GM18520 (cell line): Measurements from ENCODE around the gene CHERP.

Experiments
- ATAC-seq: cut with Tn5 transposase; IDR thresholded peaks from one replicate; pipeline ENCODE4 v1.9.1; 2021; ENCODE audit not compliant: unreplicated experiment

CHERP gene, protein sequence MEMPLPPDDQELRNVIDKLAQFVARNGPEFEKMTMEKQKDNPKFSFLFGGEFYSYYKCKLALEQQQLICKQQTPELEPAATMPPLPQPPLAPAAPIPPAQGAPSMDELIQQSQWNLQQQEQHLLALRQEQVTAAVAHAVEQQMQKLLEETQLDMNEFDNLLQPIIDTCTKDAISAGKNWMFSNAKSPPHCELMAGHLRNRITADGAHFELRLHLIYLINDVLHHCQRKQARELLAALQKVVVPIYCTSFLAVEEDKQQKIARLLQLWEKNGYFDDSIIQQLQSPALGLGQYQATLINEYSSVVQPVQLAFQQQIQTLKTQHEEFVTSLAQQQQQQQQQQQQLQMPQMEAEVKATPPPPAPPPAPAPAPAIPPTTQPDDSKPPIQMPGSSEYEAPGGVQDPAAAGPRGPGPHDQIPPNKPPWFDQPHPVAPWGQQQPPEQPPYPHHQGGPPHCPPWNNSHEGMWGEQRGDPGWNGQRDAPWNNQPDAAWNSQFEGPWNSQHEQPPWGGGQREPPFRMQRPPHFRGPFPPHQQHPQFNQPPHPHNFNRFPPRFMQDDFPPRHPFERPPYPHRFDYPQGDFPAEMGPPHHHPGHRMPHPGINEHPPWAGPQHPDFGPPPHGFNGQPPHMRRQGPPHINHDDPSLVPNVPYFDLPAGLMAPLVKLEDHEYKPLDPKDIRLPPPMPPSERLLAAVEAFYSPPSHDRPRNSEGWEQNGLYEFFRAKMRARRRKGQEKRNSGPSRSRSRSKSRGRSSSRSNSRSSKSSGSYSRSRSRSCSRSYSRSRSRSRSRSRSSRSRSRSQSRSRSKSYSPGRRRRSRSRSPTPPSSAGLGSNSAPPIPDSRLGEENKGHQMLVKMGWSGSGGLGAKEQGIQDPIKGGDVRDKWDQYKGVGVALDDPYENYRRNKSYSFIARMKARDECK

DNA sequence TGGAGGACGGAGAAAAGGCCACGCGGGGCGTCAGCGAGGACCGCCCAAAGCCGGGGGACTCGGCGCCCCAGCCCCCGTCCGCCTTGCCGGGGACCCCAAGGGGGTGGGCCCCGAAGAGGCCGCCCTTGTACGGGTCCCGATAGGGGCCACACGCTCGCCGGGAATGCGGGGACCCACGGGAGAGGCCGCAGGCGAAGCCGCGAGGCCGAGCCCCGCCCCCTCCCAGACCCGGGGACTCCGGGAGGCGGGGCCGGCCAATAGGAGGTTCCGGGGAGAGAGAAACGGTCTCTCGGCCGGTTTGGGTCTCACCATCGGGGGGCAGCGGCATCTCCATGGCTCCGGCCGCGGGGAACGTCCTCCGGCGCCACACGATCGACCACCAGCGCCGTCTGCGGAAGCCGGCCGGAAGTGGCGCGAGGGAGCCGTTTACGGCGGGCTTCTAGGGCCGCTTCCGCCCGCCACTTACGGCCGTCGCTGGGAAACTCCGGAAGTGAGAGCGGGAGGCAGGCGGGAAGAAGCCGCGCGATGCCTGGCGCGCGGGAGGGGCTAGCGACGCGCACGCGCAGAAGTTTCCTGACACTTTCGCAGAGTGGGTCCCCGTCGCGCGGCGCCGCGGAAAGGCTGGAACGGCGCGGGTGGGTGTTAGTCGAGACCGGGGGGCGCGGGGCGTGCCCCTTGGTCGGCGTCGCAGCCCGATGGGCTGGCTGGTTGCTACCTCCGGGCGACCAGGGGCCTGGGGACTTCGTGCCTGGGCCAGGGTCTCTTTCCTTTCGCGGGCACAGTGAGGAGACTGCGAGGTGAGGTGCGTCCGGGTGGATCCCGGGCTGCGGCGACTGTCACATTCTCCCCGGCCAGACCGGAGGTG lies at the start of gene CHERP:
CHERP (minus strand) TSS at position 393 of the 865 bp plus-strand sequence; CDS start at position 334, 59 bp downstream.
- ATAC-seq: peak; percentile 69

DNA sequence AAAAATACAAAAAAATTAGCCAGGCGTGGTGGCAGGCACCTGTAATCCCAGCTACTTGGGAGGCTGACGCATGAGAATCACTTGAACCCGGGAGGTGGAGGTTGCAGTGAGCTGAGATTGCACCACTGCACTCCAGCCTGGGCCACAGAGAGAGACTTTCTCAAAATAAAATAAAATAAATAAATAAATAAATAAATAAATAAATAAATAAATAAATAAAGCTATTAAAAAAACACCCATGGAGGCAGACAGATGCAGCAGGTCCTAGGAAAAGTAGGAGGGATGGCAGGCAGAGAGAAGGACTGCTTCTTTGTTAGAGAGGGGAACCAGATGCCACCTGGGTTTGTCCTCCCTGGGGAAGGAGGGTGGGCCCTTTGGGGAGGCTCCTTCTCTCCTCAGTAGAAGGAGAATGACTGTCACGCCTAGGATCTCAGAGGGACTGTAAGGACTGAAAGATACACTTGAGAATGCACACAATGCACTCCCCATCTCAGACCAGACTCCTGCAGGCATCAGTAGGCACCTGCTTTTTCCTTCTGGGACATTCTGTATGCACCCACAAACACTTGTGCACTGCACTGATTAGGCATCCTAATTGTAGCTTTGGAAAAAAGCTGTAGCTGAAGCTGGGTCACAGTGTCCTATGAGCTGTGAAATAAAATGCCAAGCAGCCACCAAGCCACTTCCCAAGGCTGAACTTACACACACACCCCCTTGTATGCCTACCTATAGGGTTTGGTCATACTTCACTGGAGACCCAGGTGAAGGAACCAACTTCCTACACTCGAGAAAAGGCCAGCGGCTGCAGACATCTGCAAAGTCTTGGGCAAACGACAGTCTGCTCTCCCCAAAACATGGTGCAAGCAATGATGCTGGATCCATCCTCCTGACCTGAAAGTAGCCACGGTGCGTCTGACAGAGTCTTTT lies 48.9 kb upstream of the CHERP start:
- no peak for ATAC-seq

DNA sequence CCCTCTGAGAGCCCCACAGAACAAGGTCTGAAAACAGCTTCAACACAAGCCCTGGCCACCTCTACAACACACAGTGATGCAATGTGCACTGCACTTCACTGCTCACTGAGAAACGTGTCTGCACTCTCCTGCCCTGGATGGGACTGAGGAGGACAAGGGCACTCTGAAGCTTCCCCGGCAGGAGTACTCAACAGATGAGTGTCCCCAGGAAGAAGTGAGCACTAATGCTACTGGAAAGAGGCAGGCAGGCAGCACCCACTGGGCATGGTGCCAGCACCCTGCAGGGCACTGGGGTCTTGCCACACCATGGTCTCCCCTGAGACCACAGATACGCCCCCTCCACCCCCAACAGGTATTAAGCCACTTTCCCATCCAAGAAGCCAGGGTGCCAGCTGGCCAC lies 47.7 kb upstream of the CHERP start:
- no peak for ATAC-seq

DNA sequence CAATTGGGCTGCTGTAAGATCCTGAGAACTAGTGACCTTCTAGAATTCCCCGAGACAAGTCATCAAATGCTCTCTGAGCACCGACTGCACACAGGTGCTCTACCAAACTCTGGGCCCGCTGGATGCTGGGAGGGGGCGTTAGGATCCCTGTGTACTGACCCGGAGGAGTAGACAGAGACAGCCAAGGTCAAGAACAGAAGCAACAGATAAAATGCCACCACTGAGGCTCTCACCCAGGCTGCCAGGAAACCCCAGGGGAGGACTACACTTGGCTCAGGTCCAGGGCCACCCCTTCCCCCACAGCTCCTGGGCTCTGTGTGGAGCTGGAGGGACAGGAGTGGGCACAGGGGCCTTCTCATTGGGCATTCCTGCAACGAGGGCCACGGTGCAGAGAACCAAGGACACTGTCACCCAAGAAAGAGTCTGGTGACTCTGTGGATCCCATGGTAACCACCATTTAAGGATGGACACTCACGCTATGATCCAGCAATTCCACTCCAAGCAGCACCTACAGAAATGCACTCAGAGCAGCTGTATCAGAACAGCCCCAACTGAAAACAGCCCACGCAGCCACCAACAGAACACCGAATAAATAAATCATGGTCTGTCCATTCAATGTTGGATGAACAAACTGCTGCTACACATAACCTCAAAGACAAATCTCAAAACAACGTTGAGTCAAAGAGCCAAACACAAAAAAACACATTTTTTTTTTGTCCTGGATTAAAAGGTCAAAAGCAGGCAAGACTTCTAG lies 46.8 kb upstream of the CHERP start:
- peak; percentile 3 for ATAC-seq

DNA sequence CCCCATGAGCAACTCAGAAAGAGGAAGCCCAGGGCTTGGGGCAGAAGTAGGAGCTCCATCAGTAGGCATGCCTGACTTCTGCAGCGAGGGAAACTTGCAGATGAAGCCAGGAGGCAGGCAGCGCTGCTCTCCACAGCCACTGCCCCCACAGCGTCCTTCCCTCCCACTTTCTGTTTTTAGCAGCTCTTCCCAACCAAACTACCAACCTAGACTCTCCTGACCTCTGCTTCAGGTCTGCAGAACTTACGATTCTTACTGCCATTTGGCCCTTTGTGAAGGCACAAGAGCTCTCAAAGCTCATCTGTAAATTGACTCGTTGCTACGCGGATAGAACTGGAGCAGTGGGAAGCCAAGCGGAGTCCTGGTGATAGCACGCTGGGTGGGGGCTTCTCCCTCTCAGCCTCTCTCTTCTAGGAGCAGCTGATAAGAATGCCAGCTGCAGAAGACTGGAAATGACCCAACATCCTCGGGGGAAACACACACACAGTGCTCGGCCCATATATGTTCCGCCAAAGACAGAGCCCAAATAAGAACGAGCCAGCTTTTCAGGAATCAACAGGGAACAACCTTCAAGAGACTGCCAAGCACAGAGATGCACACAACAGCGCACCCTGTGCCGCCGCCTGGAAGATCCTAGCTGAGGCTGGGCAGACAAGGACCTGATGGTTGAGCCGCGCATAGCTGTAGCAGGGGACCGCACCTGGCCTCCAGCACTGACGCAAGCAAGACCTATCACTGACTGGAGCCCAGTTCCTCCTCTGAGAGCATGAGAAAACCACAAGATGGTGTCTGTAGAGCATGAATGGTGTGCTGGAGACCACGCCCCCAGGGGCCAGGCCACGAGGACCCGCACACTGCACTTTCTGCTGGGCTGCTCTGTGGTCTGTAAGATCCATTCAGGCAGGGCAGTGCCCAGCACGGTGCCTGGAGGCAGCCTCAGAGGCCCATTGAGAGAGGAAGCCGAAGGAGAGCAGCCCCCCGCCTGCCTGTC lies 45.9 kb upstream of the CHERP start:
- peak; percentile 29 for ATAC-seq

DNA sequence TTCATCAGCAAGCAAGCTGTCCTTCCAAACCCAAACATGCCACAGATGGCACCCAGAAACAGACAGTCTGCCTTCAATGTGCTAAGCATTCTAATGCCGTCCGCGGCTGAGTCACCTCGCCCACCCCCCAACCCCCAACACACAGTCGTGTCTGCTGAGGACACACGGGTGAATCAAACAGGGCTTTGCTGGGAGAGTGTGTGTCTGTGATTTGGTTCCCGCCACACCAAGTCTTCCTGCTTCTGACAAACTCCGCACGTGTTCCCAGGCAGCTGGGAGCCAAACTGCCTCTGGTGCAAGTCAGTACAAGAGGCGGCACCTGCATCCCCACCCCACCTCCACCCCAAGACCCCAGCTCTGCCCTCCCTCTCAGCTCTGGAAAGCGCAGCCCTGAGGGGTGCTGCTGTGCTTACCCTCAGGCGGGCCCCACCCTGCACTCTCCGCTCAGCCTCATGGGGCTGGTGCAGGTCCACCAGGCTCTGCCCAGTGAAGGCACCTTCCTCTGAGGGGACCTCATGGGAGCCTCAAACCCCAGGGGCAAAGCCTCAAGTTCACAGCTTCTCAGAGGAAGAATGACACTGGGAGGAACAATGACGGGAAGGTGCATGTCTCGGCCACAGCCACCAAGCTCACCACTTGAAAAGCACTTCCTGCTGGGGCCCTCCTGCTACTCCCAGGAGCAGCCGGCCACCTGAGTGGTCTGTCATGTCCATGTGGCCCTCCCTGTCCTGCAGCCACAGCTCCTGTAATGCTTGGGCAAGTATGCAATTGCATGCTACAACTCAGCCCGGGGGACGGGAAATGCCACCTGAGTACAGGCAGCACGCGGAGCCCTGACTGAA lies 45.0 kb upstream of the CHERP start:
- no peak for ATAC-seq

DNA sequence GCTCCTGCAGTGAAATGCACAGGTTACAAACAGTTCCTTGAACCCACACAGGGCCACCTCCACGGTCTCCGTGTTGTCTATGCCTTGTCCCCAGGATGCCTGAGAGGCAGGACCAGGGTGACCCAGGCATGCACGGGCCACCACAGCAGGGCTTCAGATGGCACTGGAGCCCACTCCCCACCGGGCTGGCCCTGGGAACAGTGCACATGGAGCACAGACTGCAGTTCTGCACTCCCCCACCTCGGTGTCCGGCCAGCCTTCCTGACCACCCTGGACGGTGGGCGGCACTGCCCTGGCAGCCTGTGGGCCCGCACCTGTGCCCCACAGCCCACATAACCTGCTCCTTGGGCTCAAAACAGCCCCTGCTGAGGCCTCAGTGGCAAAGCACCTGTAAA lies 44.2 kb upstream of the CHERP start:
- ATAC-seq: no peak

DNA sequence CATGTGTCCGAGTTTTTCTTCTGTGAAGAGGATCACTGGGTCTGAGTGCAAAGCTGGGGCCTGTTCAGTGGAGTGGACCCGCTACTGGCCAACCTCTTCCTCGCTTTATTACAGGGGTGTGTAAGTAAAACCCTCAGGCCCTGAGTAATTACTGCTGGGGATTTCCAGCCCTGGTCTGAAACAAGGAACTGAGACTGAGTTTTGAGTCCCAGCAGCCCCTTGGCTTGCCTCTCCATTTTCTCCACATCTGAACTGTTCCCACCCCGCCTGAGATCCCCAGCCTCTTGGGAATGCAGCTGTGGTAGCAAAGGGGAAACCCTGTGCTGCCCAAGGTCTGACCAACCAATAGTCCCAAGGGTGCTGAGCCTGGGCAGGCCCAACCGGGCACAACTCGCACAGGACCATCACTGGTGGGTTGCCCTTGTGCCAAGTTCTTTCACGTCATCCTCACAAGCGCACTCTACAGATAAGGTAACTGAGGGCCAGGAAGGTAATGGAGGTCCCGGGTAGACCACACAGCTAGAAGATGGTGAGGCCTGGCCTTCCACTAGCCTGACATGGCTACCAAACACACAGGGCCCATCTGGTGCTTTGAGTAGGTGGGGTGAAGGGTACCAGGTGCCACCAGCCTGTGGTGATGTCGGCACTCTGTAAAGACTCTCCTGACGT lies 43.7 kb upstream of the CHERP start:
- ATAC-seq: peak; percentile 24

DNA sequence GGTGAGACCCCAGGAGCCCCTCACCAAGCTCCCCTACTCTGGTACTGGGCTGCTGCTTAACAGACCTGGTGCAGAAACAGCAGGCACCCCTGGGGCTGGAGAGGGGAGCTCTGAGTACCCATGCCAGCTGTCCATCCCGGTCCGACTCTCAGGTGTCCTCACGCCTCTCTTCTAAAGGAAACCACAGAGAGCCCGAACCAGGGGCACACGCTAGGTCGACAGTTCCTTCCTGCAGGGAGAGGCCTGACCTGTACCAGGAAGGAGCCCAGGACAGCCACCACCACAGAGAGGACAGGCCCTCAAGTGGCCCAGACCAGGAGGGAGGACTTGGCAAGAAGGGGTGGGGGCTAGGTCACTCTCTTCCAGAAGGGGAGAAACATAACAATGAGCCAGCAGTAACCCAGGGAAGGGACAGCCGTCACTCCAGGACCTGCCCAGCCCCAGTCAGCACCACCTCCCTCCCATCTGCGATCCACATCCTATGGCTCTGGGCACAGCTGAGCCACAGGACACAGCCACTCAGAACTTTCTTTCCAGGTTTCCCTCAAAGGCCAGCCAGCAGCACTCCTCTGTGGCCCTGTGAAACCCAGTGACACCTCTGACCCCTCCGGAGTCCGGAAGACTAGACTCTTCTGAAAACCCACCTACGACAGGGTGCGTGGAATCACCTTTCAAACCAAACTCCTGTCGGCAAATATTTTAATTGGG lies 43.0 kb upstream of the CHERP start:
- no peak for ATAC-seq

DNA sequence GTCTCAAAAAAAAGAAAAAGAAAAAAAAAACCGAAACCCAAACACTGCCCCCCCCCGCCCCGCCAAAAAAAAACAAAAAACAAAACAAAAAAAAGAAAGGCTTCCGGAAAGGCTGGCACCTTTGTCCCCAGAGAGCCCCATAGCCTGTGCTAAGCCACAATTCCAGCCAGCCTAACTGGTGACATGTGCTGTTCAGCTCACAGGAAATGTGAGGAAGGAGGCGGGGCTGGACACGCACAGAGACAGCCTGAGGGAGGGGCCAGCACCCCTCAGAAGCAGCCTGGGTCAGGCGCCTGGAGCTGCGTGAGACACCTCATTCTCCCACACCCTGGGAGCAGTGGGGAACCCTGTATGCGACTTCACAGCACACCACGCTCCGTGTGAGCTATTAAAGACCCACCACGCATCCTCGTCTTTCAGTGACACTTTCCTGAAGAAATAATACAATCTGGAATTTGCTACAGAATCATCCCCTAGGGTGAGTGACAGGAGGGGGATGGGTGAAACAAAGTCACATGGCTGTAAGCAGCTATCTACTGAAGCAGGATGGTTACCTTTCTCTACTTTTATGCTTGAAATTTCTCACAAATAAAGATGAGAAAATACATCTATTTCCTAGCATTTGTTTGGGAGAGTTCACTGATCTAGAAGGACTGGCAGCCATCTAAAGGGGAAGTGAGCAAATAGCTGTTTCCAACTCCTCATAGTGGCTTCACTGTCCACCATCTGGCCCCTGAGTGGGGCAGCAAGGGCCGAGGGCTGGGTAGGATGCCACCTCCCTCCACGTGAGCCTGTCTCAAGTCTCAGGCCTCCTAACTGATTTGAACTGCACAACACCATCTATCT lies 42.2 kb upstream of the CHERP start:
- ATAC-seq: peak; percentile 35

DNA sequence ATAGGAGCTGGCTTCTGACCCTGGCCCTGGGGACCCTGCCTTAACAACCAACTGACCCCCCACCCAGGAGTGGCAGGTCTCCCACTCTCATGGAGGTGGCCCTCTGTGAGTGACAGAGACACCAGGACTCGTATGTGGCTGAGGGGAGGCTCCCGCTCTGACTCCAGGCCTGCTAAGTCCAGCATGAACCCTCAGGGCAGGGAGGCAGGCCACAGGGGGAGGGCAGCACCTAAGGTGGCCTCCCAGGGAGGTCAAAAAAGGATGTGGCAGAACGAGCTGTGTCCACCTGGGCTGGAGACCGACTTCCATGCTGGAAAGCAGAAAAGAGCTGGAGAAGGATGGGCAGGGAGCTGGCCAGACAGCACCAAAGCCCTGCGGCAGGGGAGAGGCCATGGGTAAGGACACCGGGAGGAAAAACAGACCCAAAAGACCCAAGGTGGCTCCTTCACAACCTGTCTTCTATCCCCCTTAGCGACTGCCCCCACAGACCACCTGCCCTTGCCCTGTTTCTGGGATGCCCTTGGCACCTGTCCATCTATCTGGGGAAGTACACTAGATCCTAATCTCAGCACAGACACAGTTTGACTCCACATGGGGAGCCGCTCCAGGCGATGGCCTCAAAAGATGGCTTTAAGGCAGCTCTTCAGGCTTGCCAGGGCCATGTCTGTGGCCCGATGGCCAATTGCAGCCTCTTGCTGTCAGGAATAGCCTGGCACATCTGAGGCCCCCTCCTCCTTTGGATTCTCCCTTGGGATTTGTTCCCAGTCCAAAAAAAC lies 40.4 kb upstream of the CHERP start:
- no peak for ATAC-seq

DNA sequence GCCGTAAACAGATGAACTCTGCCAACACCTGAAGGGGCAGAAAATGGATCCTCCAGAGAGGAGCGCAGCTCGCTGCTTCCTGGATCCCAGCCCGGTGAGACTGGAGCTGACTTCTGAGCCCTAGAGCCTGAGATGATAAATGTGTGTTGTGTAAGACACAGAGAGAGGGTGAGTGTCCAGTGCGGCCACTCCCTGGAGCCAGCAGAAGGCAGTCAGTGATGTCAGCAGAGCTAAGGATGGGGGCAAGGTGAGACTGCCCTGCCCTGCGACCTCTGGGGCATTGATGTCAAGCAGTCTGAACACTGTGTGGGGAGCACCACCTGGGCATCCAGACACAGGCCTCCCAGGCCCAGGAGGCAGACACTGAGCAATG lies 39.7 kb upstream of the CHERP start:
- no peak for ATAC-seq

DNA sequence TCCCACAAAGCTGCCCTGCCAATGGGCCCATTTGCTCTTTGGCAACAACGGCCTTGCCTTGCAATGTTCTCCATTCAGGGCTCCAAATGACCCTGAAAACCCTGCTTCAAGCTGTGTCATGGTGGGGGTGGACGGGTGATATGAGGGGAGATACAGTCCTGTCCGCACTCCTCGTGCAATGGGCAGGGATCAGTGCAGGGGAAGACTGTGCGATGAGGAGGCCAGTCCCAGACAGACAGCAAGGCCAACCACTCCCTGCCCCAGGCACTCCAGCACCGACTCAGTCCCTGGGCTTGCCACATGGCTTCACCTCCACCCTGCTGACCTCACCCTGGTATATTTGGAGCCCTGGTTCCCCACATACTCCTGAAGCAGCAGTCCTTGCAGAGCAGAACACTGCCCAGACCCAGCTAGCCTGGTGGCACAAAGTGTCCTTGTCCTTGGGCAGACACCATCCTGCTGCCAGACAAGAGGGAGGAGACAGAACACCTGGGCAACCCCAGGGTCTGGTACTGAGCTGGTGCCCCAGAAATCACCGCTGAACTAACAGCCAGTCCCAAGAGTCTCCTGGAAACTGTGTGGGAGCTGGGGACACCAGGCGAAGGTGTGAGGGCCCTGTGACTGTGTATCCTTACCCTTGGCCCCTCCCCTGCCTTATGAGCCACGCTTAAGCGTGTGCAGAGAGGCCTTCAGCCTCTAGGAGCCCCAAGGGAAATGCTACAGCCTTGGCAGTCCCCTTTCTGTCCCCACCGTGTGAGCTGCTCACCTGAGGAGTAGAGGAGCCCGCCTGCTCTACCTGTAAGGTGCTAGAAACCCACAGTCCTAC lies 39.1 kb upstream of the CHERP start:
- no peak for ATAC-seq

DNA sequence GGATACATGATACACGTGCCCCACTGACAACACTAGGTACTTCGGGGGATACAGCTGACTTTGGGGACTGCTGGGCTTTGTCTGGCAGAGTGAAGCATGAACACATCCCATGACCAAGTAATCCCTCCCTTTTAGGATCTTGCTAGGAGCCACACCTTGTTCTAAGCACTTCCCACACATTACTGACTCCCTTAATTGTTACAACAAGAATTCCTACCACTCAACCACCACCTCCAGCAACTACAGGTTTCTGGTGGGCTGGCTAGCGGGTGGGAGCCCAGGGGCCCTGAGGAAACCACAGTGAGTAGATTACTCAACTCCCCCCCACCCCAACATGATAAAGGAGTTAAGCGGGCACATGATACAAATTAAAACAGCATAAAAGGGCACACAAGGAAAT lies 37.1 kb upstream of the CHERP start:
- no peak for ATAC-seq
